Vagina (tissue), 2 donors: ENCODE data around the gene CEP85L. TPM values are rescaled to one million over a fixed set of nuclear protein-coding genes. Genes with fewer than 3 reads are reported as not detected.

Experiments used
- DNase-seq, 2 donors: peaks; one replicate each; pipeline ENCODE4 v3.0.0-alpha.2; 2017; ENCODE audit errors: extremely low spot score in 2 of 2
- H3K27ac ChIP-seq: fragments of 200-600 bp; sonication (generic); one replicate; pipeline ENCODE4 v1.5.1; 2019
- H3K27me3 ChIP-seq: fragments of 200-600 bp; sonication (generic); one replicate; pipeline ENCODE4 v1.5.1; 2019
- H3K36me3 ChIP-seq, 2 donors: fragments of 200-600 bp; sonication (generic); one replicate each; pipeline ENCODE4 v1.5.1; 2017 to 2019
- H3K4me1 ChIP-seq: fragments of 200-600 bp; sonication (generic); one replicate; pipeline ENCODE4 v1.5.1; 2019
- H3K4me3 ChIP-seq, 2 donors: fragments of 200-600 bp; sonication (generic); 1 replicate in 1 of 2; 2 replicates in 1 of 2; pipeline ENCODE4 v1.5.1; 2016 to 2019
- H3K9me3 ChIP-seq: fragments of 200-600 bp; sonication (generic); one replicate; pipeline ENCODE4 v1.5.1; 2019
- CTCF ChIP-seq, 3 experiments: fragments of 450-650 bp in 2 of 3; fragments of 200-600 bp in 1 of 3; sonication (generic) in 1 of 3; IDR thresholded peaks; one replicate each; pipeline ENCODE4 v1.5.1; 2017 to 2019; ENCODE audit warnings: antibody characterized with exemption in 3 of 3, mild to moderate bottlenecking in 2 of 3, moderate library complexity in 2 of 3
- POLR2A ChIP-seq, 2 donors: fragments of 450-650 bp; IDR thresholded peaks; one replicate each; pipeline ENCODE4 v1.6.1; 2017; ENCODE audit warnings: antibody characterized with exemption in 2 of 2, mild to moderate bottlenecking in 2 of 2, moderate library complexity in 2 of 2
- POLR2AphosphoS5 ChIP-seq, 2 donors: sonication (generic); formaldehyde crosslinking; IDR thresholded peaks; one replicate each; pipeline ENCODE4 v1.9.0; 2017; ENCODE audit warnings: antibody characterized with exemption in 2 of 2, mild to moderate bottlenecking in 2 of 2, low read depth in 1 of 2; ENCODE audit not compliant: insufficient read depth in 1 of 2
- intact Hi-C: fragments of 100-400 bp; cut with DNase I; formaldehyde crosslinking; loops from one replicate; pipeline ENCODE4 v1.15.1; 2023
- total RNA-seq: library from RNA; depleted of rRNA; stranded (reverse); fragments of >200 nt; gene quantifications from one replicate; pipeline ENCODE4 v1.2.3, GENCODE V29; 2016

The CEP85L gene
- total RNA-seq, 1 donor from 2014 or later: 11.8 TPM

GRCh38 chr6:118589649-118590365 lies 61.6 kb downstream of the CEP85L start:
- no peaks in the 10 kb centered on the region for H3K9me3 ChIP-seq
- peaks cover 21% of the 10 kb centered on the region for H3K4me1 ChIP-seq
- no peak for DNase-seq
- no peak overlapping the region for H3K4me3 ChIP-seq
- no peak overlapping the region for H3K27ac ChIP-seq
- no peaks in the 10 kb centered on the region for H3K27me3 ChIP-seq
- TF ChIP-seq POLR2AphosphoS5 (IDR thresholded peaks at IDR 0.05; ENCODE audit: insufficient read depth in 1 of 2, low read depth in 1 of 2) (no peak), POLR2A (IDR thresholded peaks at IDR 0.05) (no peak), CTCF (IDR thresholded peaks at IDR 0.05) (no peak)
- intact Hi-C loops: no loop called here
- no peaks in the 10 kb centered on the region for H3K36me3 ChIP-seq

- DNase-seq: no peak
- TF ChIP-seq POLR2A (IDR thresholded peaks at IDR 0.05) (no peak), POLR2AphosphoS5 (IDR thresholded peaks at IDR 0.05; ENCODE audit: insufficient read depth in 1 of 2, low read depth in 1 of 2) (no peak), CTCF (IDR thresholded peaks at IDR 0.05) (no peak)
- Histone ChIP-seq H3K27me3 (no peaks in the 10 kb centered on the region), H3K4me3 (no peak overlapping the region), H3K36me3 (no peaks in the 10 kb centered on the region), H3K4me1 (peaks cover 21% of the 10 kb centered on the region), H3K9me3 (no peaks in the 10 kb centered on the region), H3K27ac (no peak overlapping the region)
- intact Hi-C loops: no loop called here
Measured at GRCh38 chr6:118589186-118589585, 62.2 kb downstream of the CEP85L start.

- no peak overlapping the region for H3K27ac ChIP-seq
- TF ChIP-seq CTCF (IDR thresholded peaks at IDR 0.05) (no peak), POLR2A (IDR thresholded peaks at IDR 0.05) (no peak), POLR2AphosphoS5 (IDR thresholded peaks at IDR 0.05; ENCODE audit: insufficient read depth in 1 of 2, low read depth in 1 of 2) (no peak)
- peaks cover 21% of the 10 kb centered on the region for H3K4me1 ChIP-seq
- no peaks in the 10 kb centered on the region for H3K9me3 ChIP-seq
- no peaks in the 10 kb centered on the region for H3K36me3 ChIP-seq
- H3K27me3 ChIP-seq: no peaks in the 10 kb centered on the region
- no peak overlapping the region for H3K4me3 ChIP-seq
- intact Hi-C loops: no loop called here
- no peak for DNase-seq
Measured at GRCh38 chr6:118588626-118589025, 62.8 kb downstream of the CEP85L start.

GRCh38 chr6:118586746-118587485 lies 64.5 kb downstream of the CEP85L start:
- Histone ChIP-seq H3K4me1 (peaks cover 25% of the 10 kb centered on the region), H3K4me3 (no peak overlapping the region), H3K27me3 (no peaks in the 10 kb centered on the region), H3K36me3 (no peaks in the 10 kb centered on the region), H3K27ac (no peak overlapping the region), H3K9me3 (no peaks in the 10 kb centered on the region)
- intact Hi-C loops: no loop called here
- DNase-seq: no peak
- TF ChIP-seq POLR2A (IDR thresholded peaks at IDR 0.05) (no peak), POLR2AphosphoS5 (IDR thresholded peaks at IDR 0.05; ENCODE audit: insufficient read depth in 1 of 2, low read depth in 1 of 2) (no peak), CTCF (IDR thresholded peaks at IDR 0.05) (no peak)

- intact Hi-C loops: no loop called here
- TF ChIP-seq CTCF (IDR thresholded peaks at IDR 0.05): no peak
- TF ChIP-seq POLR2AphosphoS5 (IDR thresholded peaks at IDR 0.05; ENCODE audit: insufficient read depth in 1 of 2, low read depth in 1 of 2): no peak
- no peak for TF ChIP-seq POLR2A (IDR thresholded peaks at IDR 0.05)
Measured at GRCh38 chr6:118584911-118585310, 66.5 kb downstream of the CEP85L start.

More at GRCh38 chr6:118584911-118585310, 66.5 kb downstream of the CEP85L start:
- H3K27me3 ChIP-seq: no peaks in the 10 kb centered on the region
- H3K4me1 ChIP-seq: peaks cover 33% of the 10 kb centered on the region
- no peak overlapping the region for H3K4me3 ChIP-seq
- H3K36me3 ChIP-seq: no peaks in the 10 kb centered on the region
- no peak for DNase-seq
- H3K9me3 ChIP-seq: no peaks in the 10 kb centered on the region
- no peak overlapping the region for H3K27ac ChIP-seq
